SU-DHL-6 (cell line): ENCODE measurements around the gene DNAJC11.

Experiments
- H2AFZ ChIP-seq: fragments of 200-600 bp; sonication (generic); 2 replicates; pipeline ENCODE4 v1.6.1; 2014; ENCODE audit warnings: low read depth, mild to moderate bottlenecking, moderate library complexity, mixed read lengths, antibody characterized with exemption, low read length; ENCODE audit not compliant: severe bottlenecking
- H3F3A ChIP-seq: fragments of 200-600 bp; shearing (Covaris generic); 2 replicates; pipeline ENCODE4 v1.6.0; 2016; ENCODE audit warnings: antibody characterized with exemption, mild to moderate bottlenecking; ENCODE audit not compliant: insufficient read depth
- H3K27ac ChIP-seq: fragments of 200-600 bp; sonication (generic); 2 replicates; pipeline ENCODE4 v1.5.1; 2016; ENCODE audit warnings: low read depth, mild to moderate bottlenecking, low read length, moderate library complexity, mixed read lengths
- H3K27me3 ChIP-seq: fragments of 200-600 bp; sonication (generic), shearing (Covaris generic); 2 replicates; pipeline ENCODE4 v1.6.0; 2014; ENCODE audit warnings: mild to moderate bottlenecking, low read length
- H3K36me3 ChIP-seq: fragments of 200-600 bp; sonication (generic); 2 replicates; pipeline ENCODE4 v1.6.1; 2014; ENCODE audit warnings: mild to moderate bottlenecking, low read length, mixed read lengths
- H3K4me2 ChIP-seq: fragments of 300-600, 200-600 bp; shearing (Covaris generic), sonication (generic); 2 replicates; pipeline ENCODE4 v1.6.0; 2014; ENCODE audit warnings: low read length, low read depth, mild to moderate bottlenecking; ENCODE audit not compliant: poor library complexity, severe bottlenecking
- H3K4me3 ChIP-seq: fragments of 200-600 bp; sonication (generic); 2 replicates; pipeline ENCODE4 v1.5.1; 2014; ENCODE audit warnings: antibody characterized with exemption, low read length, mild to moderate bottlenecking, mixed read lengths; ENCODE audit not compliant: insufficient read depth, poor library complexity, severe bottlenecking
- H3K79me2 ChIP-seq: fragments of 200-600 bp; sonication (generic); 2 replicates; pipeline ENCODE4 v1.6.1; 2014; ENCODE audit warnings: mild to moderate bottlenecking, low read length, moderate library complexity; ENCODE audit not compliant: insufficient read depth
- H3K9ac ChIP-seq: fragments of 200-600 bp; sonication (generic); 2 replicates; pipeline ENCODE4 v1.7.0; 2014; ENCODE audit warnings: mild to moderate bottlenecking, low read length
- H3K9me2 ChIP-seq: fragments of 200-600 bp; sonication (generic); replicated peaks from 2 replicates; pipeline ENCODE4 v1.6.1; 2014; ENCODE audit warnings: low read length; ENCODE audit not compliant: insufficient read depth
- H3K9me3 ChIP-seq: fragments of 200-600 bp; sonication (generic); 2 replicates; pipeline ENCODE4 v1.6.1; 2014; ENCODE audit warnings: low read length, mixed read lengths; ENCODE audit not compliant: insufficient read depth
- H4K20me1 ChIP-seq: fragments of 200-600 bp; sonication (generic); 2 replicates; pipeline ENCODE4 v1.6.1; 2014; ENCODE audit warnings: low read depth, mild to moderate bottlenecking, antibody characterized with exemption, low read length, moderate library complexity, mixed read lengths
- EZH2phosphoT487 ChIP-seq: fragments of 200-600 bp; sonication (generic), shearing (Covaris generic); conservative IDR thresholded peaks from 2 replicates; pipeline ENCODE4 v1.6.1; 2018; ENCODE audit warnings: mild to moderate bottlenecking, antibody characterized with exemption, low read length, moderate library complexity, mixed read lengths
- TF ChIP-seq, protein P1 (sequence below): fragments of 200-600 bp; sonication (generic); IDR thresholded peaks from one replicate; pipeline ENCODE4 v1.5.1; 2017; ENCODE audit warnings: antibody characterized with exemption, mild to moderate bottlenecking, low read length, moderate library complexity; ENCODE audit not compliant: insufficient read depth, poor library complexity, severe bottlenecking

The DNAJC11 gene

DNA sequence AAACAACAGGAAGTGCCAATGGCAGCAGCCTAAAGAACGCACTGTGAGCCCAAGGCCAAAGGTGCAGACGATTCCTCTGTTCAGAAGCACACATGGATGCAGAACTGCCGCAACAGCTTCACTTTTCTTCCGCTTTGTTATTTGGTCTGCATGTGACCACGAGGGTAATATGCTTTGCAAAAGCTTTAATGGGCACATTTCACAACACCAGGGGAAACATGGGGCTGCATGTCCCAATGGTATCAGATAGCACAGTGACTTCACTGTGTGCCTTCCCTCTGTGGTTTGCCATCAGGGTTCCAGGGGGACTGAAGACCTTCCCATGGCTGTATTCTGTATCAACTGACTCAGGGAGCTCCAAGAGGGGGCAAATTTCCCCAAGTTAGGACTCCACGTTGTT lies 48.6 kb downstream of the DNAJC11 start:
- no peaks in the 10 kb centered on the region for H3K79me2 ChIP-seq
- H3F3A ChIP-seq = no peaks in the 10 kb centered on the region
- H4K20me1 ChIP-seq = no peaks in the 10 kb centered on the region
- H3K4me2 ChIP-seq = no peak overlapping the region
- no peak for TF ChIP-seq EZH2phosphoT487
- TF ChIP-seq, protein P1, sequence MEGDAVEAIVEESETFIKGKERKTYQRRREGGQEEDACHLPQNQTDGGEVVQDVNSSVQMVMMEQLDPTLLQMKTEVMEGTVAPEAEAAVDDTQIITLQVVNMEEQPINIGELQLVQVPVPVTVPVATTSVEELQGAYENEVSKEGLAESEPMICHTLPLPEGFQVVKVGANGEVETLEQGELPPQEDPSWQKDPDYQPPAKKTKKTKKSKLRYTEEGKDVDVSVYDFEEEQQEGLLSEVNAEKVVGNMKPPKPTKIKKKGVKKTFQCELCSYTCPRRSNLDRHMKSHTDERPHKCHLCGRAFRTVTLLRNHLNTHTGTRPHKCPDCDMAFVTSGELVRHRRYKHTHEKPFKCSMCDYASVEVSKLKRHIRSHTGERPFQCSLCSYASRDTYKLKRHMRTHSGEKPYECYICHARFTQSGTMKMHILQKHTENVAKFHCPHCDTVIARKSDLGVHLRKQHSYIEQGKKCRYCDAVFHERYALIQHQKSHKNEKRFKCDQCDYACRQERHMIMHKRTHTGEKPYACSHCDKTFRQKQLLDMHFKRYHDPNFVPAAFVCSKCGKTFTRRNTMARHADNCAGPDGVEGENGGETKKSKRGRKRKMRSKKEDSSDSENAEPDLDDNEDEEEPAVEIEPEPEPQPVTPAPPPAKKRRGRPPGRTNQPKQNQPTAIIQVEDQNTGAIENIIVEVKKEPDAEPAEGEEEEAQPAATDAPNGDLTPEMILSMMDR = no peak
- no peak overlapping the region for H3K4me3 ChIP-seq
- no peak overlapping the region for H3K27ac ChIP-seq
- no peaks in the 10 kb centered on the region for H3K27me3 ChIP-seq
- H3K9ac ChIP-seq = no peak overlapping the region
- H3K36me3 ChIP-seq = no peaks in the 10 kb centered on the region; the same call in 1 of the 2 replicates
- no peaks in the 10 kb centered on the region for H3K9me3 ChIP-seq
- H2AFZ ChIP-seq = no peak overlapping the region
- no peaks in the 10 kb centered on the region for H3K9me2 ChIP-seq

DNA sequence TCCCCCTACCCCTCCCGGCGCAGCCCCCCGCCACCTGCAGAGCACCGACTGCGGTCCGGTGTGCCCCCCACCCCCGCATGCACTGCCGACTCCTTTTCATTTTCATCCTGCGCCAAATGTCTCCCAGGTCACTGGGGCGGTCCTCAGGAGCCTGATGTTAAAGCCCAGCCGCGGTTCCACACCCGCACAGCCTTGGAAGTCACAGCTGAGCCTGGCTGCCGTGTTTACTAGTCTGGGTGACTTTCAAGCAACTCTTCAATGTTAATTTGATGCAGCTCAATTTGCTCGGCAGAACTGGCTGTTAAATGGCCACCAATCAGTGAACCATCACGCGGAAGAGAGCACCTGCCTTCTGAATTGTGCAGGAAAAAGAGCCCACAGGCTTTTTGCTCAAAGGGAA lies 49.7 kb downstream of the DNAJC11 start:
- no peaks in the 10 kb centered on the region for H3K9me3 ChIP-seq
- no peak overlapping the region for H3K9ac ChIP-seq
- H3K36me3 ChIP-seq = no peaks in the 10 kb centered on the region; the same call in 1 of the 2 replicates
- H3F3A ChIP-seq = no peaks in the 10 kb centered on the region
- TF ChIP-seq, protein P1 = no peak
- no peak for TF ChIP-seq EZH2phosphoT487
- H3K27ac ChIP-seq = no peak overlapping the region
- H3K4me3 ChIP-seq = no peak overlapping the region
- H3K79me2 ChIP-seq = no peaks in the 10 kb centered on the region
- H2AFZ ChIP-seq = no peak overlapping the region
- H3K4me2 ChIP-seq = no peak overlapping the region
- no peaks in the 10 kb centered on the region for H4K20me1 ChIP-seq
- no peaks in the 10 kb centered on the region for H3K9me2 ChIP-seq
- no peaks in the 10 kb centered on the region for H3K27me3 ChIP-seq

DNA sequence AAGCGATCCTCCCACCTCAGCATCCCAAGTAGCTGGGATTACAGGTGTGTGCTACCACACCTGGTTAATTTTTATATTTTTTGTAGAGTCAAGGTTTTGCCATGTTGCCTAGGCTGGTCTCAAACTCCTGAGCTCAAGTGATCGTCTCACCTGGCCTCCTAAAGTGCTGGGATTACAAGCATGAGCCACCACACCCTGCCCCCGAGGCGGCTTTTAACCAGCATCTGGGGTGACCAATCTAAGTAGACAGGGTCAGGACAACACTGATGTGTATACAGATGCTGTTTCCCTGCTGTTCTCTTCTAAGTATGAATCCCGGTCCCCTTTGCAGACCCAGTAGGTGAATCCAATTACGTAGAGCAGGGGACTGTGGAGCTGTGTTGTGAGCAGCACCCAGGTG lies 53.1 kb downstream of the DNAJC11 start:
- H3K79me2 ChIP-seq = no peaks in the 10 kb centered on the region
- no peaks in the 10 kb centered on the region for H3K27me3 ChIP-seq
- no peak overlapping the region for H3K9ac ChIP-seq
- no peaks in the 10 kb centered on the region for H3K9me2 ChIP-seq
- H3F3A ChIP-seq = no peaks in the 10 kb centered on the region
- H4K20me1 ChIP-seq = no peaks in the 10 kb centered on the region
- H3K9me3 ChIP-seq = no peaks in the 10 kb centered on the region
- TF ChIP-seq, protein P1 = no peak
- no peak for TF ChIP-seq EZH2phosphoT487
- no peak overlapping the region for H3K4me2 ChIP-seq
- no peak overlapping the region for H3K4me3 ChIP-seq
- H3K27ac ChIP-seq = no peak overlapping the region
- no peak overlapping the region for H2AFZ ChIP-seq
- no peaks in the 10 kb centered on the region for H3K36me3 ChIP-seq
